ENCODE data around the gene TRIM14.

- TF ChIP-seq CTCF (IDR thresholded peaks at IDR 0.05) (no peak), ZFX (IDR thresholded peaks at IDR 0.05; ENCODE audit: borderline replicate concordance) (no peak)
Measured at GRCh38 chr9:98091735-98092612, 27.0 kb downstream of the TRIM14 start.

Data from 22Rv1 (cell line).